GM20000 (cell line): ENCODE results near the gene MTRFR.

Experiments used
- DNase-seq: peaks from one replicate; pipeline ENCODE4 v3.0.0; 2012; ENCODE audit warnings: low spot score
- TF ChIP-seq, protein P1 (sequence below): IDR thresholded peaks from 2 replicates; pipeline ENCODE4 v1.5.1; 2012; ENCODE audit warnings: mild to moderate bottlenecking, control low read depth; ENCODE audit errors: extremely low read depth, missing control alignments

The MTRFR gene

DNA sequence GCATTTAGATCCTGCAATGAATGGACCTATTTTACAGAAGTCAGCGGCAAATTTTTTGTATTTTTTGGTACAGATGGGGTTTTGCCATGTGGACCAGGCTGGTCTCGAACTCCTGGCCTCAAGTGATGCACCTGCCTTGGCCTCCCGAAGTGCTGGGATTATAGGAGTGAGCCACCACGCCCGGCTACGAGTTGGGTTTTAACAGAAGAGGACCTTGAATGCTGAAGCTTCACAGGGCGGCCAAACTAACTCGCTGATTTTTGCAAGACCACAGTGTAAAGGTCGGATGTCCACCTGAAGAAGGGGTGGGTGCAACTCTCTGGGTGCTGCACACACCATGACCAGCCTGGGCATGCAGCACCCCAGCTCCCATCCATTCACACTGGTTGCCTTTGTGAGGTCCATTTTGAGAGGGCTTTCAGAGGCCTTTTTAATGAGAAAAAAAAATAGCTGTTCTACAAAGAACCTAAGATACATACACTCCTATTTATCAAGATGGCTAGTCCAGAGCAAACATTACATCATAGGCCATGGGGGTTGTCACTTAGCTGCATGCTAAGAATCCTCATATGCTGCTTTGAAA lies 60.0 kb downstream of the MTRFR start:
- TF ChIP-seq, protein P1, sequence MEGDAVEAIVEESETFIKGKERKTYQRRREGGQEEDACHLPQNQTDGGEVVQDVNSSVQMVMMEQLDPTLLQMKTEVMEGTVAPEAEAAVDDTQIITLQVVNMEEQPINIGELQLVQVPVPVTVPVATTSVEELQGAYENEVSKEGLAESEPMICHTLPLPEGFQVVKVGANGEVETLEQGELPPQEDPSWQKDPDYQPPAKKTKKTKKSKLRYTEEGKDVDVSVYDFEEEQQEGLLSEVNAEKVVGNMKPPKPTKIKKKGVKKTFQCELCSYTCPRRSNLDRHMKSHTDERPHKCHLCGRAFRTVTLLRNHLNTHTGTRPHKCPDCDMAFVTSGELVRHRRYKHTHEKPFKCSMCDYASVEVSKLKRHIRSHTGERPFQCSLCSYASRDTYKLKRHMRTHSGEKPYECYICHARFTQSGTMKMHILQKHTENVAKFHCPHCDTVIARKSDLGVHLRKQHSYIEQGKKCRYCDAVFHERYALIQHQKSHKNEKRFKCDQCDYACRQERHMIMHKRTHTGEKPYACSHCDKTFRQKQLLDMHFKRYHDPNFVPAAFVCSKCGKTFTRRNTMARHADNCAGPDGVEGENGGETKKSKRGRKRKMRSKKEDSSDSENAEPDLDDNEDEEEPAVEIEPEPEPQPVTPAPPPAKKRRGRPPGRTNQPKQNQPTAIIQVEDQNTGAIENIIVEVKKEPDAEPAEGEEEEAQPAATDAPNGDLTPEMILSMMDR: no peak
- DNase-seq: no peak

DNA sequence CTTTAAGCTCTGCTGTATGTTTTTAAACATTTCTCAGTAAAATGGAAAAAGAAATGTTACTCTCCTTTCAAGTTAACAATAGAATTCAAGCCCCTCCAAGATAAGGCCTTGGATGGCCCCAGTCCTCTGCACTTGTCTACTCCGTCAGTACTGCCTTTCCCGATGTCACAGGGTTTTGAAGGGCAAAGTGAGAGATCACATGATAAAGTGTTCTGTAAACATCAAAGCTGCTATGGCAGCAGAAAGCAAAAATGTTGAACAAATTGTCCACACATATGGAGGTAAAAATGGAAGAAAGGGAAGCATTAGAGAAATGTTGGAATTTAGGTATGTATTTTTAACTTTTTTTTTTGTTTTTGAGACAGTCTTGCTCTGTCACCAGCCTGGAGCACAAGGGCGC lies 71.9 kb downstream of the MTRFR start:
- no peak for DNase-seq
- TF ChIP-seq, protein P1: no peak

DNA sequence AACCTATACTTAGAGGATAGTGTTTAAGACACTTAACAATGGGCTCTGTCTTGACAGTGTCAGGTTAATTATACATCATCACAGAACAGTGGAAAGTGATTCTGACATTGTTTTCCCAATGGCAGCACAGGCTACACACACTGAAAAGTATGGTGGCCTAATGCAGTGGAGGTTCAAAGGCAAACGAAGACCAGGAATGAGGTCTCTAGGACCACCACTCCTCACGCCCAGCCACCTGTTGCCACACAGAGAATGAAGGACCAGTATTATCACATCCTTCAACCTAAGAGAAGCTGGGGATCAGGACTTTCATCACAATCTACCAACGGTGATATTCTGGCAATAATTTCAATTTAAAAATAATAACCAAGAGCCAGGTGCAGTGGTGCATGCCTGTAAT lies 73.0 kb downstream of the MTRFR start:
- TF ChIP-seq, protein P1: no peak
- no peak for DNase-seq
